H9 (cell line): ENCODE results near the gene LRRFIP1. TPM values are rescaled to one million over a fixed set of nuclear protein-coding genes. Genes with fewer than 3 reads are reported as not detected.

ENCODE experiments used
- DNase-seq: peaks from one replicate; pipeline ENCODE4 v3.0.0-alpha.2; 2017
- H2AFZ ChIP-seq: one replicate; pipeline ENCODE4 v1.6.1; 2013; ENCODE audit warnings: mild to moderate bottlenecking, low read length, control low read depth, moderate library complexity
- H2AK5ac ChIP-seq: 2 replicates; pipeline ENCODE4 v1.6.1; 2013; ENCODE audit warnings: low read length, control low read depth, mixed read lengths; ENCODE audit not compliant: insufficient read length
- H2BK120ac ChIP-seq: one replicate; pipeline ENCODE4 v1.6.1; 2013; ENCODE audit warnings: low read depth, mild to moderate bottlenecking, low read length, control low read depth, inconsistent platforms; ENCODE audit not compliant: poor library complexity, severe bottlenecking
- H2BK12ac ChIP-seq: 2 replicates; pipeline ENCODE4 v1.6.1; 2013; ENCODE audit warnings: low read length, control low read depth, mixed read lengths, low read depth; ENCODE audit not compliant: insufficient read length
- H2BK15ac ChIP-seq: 2 replicates; pipeline ENCODE4 v1.6.1; 2013; ENCODE audit warnings: low read depth, low read length, control low read depth
- H2BK20ac ChIP-seq: one replicate; pipeline ENCODE4 v1.6.1; 2013; ENCODE audit warnings: low read depth, mild to moderate bottlenecking, low read length, control low read depth, inconsistent platforms; ENCODE audit not compliant: poor library complexity, severe bottlenecking
- H2BK5ac ChIP-seq: 2 replicates; pipeline ENCODE4 v1.6.1; 2013; ENCODE audit warnings: low read length, control low read depth, mixed read lengths; ENCODE audit not compliant: insufficient read length
- H3K14ac ChIP-seq: 2 replicates; pipeline ENCODE4 v1.6.1; 2013; ENCODE audit warnings: low read length, control low read depth; ENCODE audit not compliant: insufficient read depth
- H3K18ac ChIP-seq: 2 replicates; pipeline ENCODE4 v1.6.1; 2013; ENCODE audit warnings: low read depth, mild to moderate bottlenecking, mixed read lengths, low read length, control low read depth; ENCODE audit not compliant: insufficient read length
- H3K23ac ChIP-seq: 2 replicates; pipeline ENCODE4 v1.6.1; 2013; ENCODE audit warnings: low read length, control low read depth, mixed read lengths, low read depth; ENCODE audit not compliant: insufficient read length
- H3K23me2 ChIP-seq: 2 replicates; pipeline ENCODE4 v1.6.1; 2013; ENCODE audit warnings: low read depth, mild to moderate bottlenecking, mixed read lengths, low read length, control low read depth; ENCODE audit not compliant: insufficient read length, poor library complexity, severe bottlenecking
- H3K27ac ChIP-seq: 2 replicates; pipeline ENCODE4 v1.5.1; 2013; ENCODE audit warnings: low read length, control low read depth, mixed read lengths, low read depth; ENCODE audit not compliant: insufficient read length
- H3K27me3 ChIP-seq: 2 replicates; pipeline ENCODE4 v1.6.1; 2013; ENCODE audit warnings: low read length, control low read depth, inconsistent platforms; ENCODE audit not compliant: insufficient read depth
- H3K4ac ChIP-seq: 2 replicates; pipeline ENCODE4 v1.6.1; 2013; ENCODE audit warnings: low read depth, mild to moderate bottlenecking, control low read depth, inconsistent platforms, low read length, moderate library complexity
- H3K4me1 ChIP-seq: 2 replicates; pipeline ENCODE4 v1.6.1; 2013; ENCODE audit warnings: low read length, control low read depth, inconsistent platforms; ENCODE audit not compliant: insufficient read depth
- H3K4me2 ChIP-seq: 2 replicates; pipeline ENCODE4 v1.6.1; 2013; ENCODE audit warnings: low read length, control low read depth, mixed read lengths; ENCODE audit not compliant: insufficient read length, insufficient read depth
- H3K56ac ChIP-seq: 2 replicates; pipeline ENCODE4 v1.6.1; 2013; ENCODE audit warnings: low read depth, mild to moderate bottlenecking, mixed read lengths, low read length, control low read depth; ENCODE audit not compliant: insufficient read length
- H3K79me1 ChIP-seq: 2 replicates; pipeline ENCODE4 v1.6.1; 2013; ENCODE audit warnings: low read depth, mild to moderate bottlenecking, moderate library complexity, low read length, control low read depth, inconsistent platforms; ENCODE audit not compliant: insufficient read depth, poor library complexity, severe bottlenecking
- H3K79me2 ChIP-seq: 2 replicates; pipeline ENCODE4 v1.6.1; 2013; ENCODE audit warnings: low read length, control low read depth, inconsistent platforms; ENCODE audit not compliant: insufficient read depth
- H3K9ac ChIP-seq: 2 replicates; pipeline ENCODE4 v1.6.1; 2013; ENCODE audit warnings: low read length, control low read depth, mixed read lengths; ENCODE audit not compliant: insufficient read length; ENCODE audit errors: extremely low read depth
- H3K9me3 ChIP-seq: one replicate; pipeline ENCODE4 v1.6.1; 2013; ENCODE audit warnings: low read depth, low read length, inconsistent platforms; ENCODE audit not compliant: control insufficient read depth
- H3T11ph ChIP-seq: one replicate; pipeline ENCODE4 v1.6.1; 2013; ENCODE audit warnings: mild to moderate bottlenecking, low read length, control low read depth, inconsistent platforms
- H4K20me1 ChIP-seq: one replicate; pipeline ENCODE4 v1.6.1; 2013; ENCODE audit not compliant: control insufficient read depth, insufficient read length, insufficient read depth
- H4K5ac ChIP-seq: 2 replicates; pipeline ENCODE4 v1.6.1; 2013; ENCODE audit warnings: low read depth, mild to moderate bottlenecking, mixed read lengths, low read length, control low read depth; ENCODE audit not compliant: insufficient read length
- H4K8ac ChIP-seq: replicated peaks from 2 replicates; pipeline ENCODE4 v1.6.1; 2013; ENCODE audit warnings: low read length, control low read depth, mixed read lengths, low read depth; ENCODE audit not compliant: insufficient read length
- H4K91ac ChIP-seq: 2 replicates; pipeline ENCODE4 v1.6.1; 2013; ENCODE audit warnings: low read depth, mild to moderate bottlenecking, moderate library complexity, mixed read lengths, low read length, control low read depth; ENCODE audit not compliant: insufficient read length
- H3K27ac Mint-ChIP-seq, 3 experiments: 2 replicates in 2 of 3; 3 replicates in 1 of 3; pipeline ENCODE4 v1.8.0; 2020 to 2021; ENCODE audit warnings: mixed read lengths in 3 of 3, mild to moderate bottlenecking in 1 of 3, moderate library complexity in 1 of 3
- H3K27me3 Mint-ChIP-seq: 2 replicates; pipeline ENCODE4 v1.8.0; 2021; ENCODE audit warnings: low read depth, mild to moderate bottlenecking, moderate library complexity, mixed read lengths
- H3K36me3 Mint-ChIP-seq, 3 experiments: 2 replicates in 2 of 3; 3 replicates in 1 of 3; pipeline ENCODE4 v1.8.0; 2020 to 2021; ENCODE audit warnings: low read depth in 3 of 3, mixed read lengths in 3 of 3; ENCODE audit not compliant: insufficient read depth in 1 of 3
- H3K4me1 Mint-ChIP-seq, 2 experiments: 2 replicates each; pipeline ENCODE4 v1.8.0; 2020; ENCODE audit warnings: mixed read lengths in 2 of 2
- H3K4me3 Mint-ChIP-seq, 2 experiments: 2 replicates in 1 of 2; 3 replicates in 1 of 2; pipeline ENCODE4 v1.8.0; 2020 to 2021; ENCODE audit warnings: mild to moderate bottlenecking in 2 of 2, mixed read lengths in 2 of 2, moderate library complexity in 1 of 2
- H3K9me3 Mint-ChIP-seq, 2 experiments: 2 replicates in 1 of 2; 3 replicates in 1 of 2; pipeline ENCODE4 v1.8.0; 2020; ENCODE audit warnings: mild to moderate bottlenecking in 2 of 2, mixed read lengths in 2 of 2, moderate library complexity in 1 of 2
- CTCF ChIP-seq: fragments of 200-600 bp; sonication (generic); conservative IDR thresholded peaks from 3 replicates; pipeline ENCODE4 v1.8.0; 2021; ENCODE audit warnings: antibody characterized with exemption, mild to moderate bottlenecking
- WGBS: extraction: QIAGEN DNeasy Blood & Tissue Kit; methylation state at CpG from one replicate; pipeline ENCODE4 v1.1.7; 2013; ENCODE audit warnings: missing lambda C conversion rate, low lambda C conversion rate, mixed read lengths; ENCODE audit not compliant: insufficient read length; ENCODE audit errors: extremely low coverage; 5-methylcytosine and 5-hydroxymethylcytosine counted together
- total RNA-seq: library from RNA; stranded (reverse); gene quantifications from 2 replicates; pipeline ENCODE4 v1.2.1, GENCODE V29; 2021

LRRFIP1 gene
- total RNA-seq, 1 experiment from 2014 or later, result 38.5 TPM

- H3K4me1 Mint-ChIP-seq, result peaks cover 59% of the 10 kb centered on the region in 2 experiments
- no peaks in the 10 kb centered on the region for H3K27me3 ChIP-seq
- H3K27ac ChIP-seq, result no peak overlapping the region
- H2AK5ac ChIP-seq, result no peak overlapping the region
- H3K9me3 ChIP-seq, result peaks cover 3% of the 10 kb centered on the region
- H3K18ac ChIP-seq, result no peak overlapping the region
- H2BK120ac ChIP-seq, result no peak overlapping the region
- TF ChIP-seq CTCF, result no peak; the same call in 2 of the 3 replicates
- no peak overlapping the region for H3K56ac ChIP-seq
- no peak overlapping the region for H3K4ac ChIP-seq
- H2BK20ac ChIP-seq, result no peak overlapping the region
- H3K79me1 ChIP-seq, result no peaks in the 10 kb centered on the region
- H3K9ac ChIP-seq, result no peak overlapping the region
- no CpG with 5 or more reads among the region's 7 CpGs for WGBS
- DNase-seq, result peak; percentile 30
- H4K5ac ChIP-seq, result no peak overlapping the region
- no peak overlapping the region for H3K23ac ChIP-seq
- H2BK5ac ChIP-seq, result no peak overlapping the region
- H4K91ac ChIP-seq, result no peak overlapping the region
- peaks cover 13 to 19% (median 14%) of the 10 kb centered on the region in 3 experiments for H3K36me3 Mint-ChIP-seq
- no peak overlapping the region for H2AFZ ChIP-seq
- H2BK12ac ChIP-seq, result no peak overlapping the region
- no peak overlapping the region for H2BK15ac ChIP-seq
- peaks cover 15% of the 10 kb centered on the region for H3K27me3 Mint-ChIP-seq
- H3K4me2 ChIP-seq, result no peak overlapping the region
- peaks cover 23% of the 10 kb centered on the region in 2 experiments for H3K9me3 Mint-ChIP-seq
- H3K23me2 ChIP-seq, result no peaks in the 10 kb centered on the region
- H3K79me2 ChIP-seq, result no peaks in the 10 kb centered on the region
- H3K4me3 Mint-ChIP-seq, result no peak overlapping the region
- H4K8ac ChIP-seq, result no peak overlapping the region
- H4K20me1 ChIP-seq, result no peaks in the 10 kb centered on the region
- H3K14ac ChIP-seq, result no peak overlapping the region
- peak overlapping the region in 1 of 3 experiments; percentile 63; a peak in 2 of 7 replicates for H3K27ac Mint-ChIP-seq
- H3K4me1 ChIP-seq, result peaks cover 5% of the 10 kb centered on the region; the same call in 1 of the 2 replicates
- no peak overlapping the region for H3T11ph ChIP-seq
Measured at GRCh38 chr2:237602409-237602808, 25.0 kb upstream of the LRRFIP1 start.
